GM18505 (cell line): ENCODE results near the gene TBC1D2.
"Not testable (repeated sequence)": the region's sequence is repeated elsewhere in the genome, so short reads cannot be mapped to it uniquely, and the experiment has no call there.

ENCODE experiments used
- ATAC-seq: cut with Tn5 transposase; IDR thresholded peaks from one replicate; pipeline ENCODE4 v1.9.1; 2021; ENCODE audit not compliant: unreplicated experiment
- POLR2A ChIP-seq: IDR thresholded peaks from 4 replicates; pipeline ENCODE4 v1.6.1; 2011; ENCODE audit warnings: borderline replicate concordance; ENCODE audit not compliant: insufficient read depth, insufficient read length; ENCODE audit errors: extremely low read depth

Gene TBC1D2

GRCh38 chr9:98176391-98177259 lies 78.8 kb downstream of the TBC1D2 start:
- ATAC-seq = no peak
- no peak for TF ChIP-seq POLR2A

DNA sequence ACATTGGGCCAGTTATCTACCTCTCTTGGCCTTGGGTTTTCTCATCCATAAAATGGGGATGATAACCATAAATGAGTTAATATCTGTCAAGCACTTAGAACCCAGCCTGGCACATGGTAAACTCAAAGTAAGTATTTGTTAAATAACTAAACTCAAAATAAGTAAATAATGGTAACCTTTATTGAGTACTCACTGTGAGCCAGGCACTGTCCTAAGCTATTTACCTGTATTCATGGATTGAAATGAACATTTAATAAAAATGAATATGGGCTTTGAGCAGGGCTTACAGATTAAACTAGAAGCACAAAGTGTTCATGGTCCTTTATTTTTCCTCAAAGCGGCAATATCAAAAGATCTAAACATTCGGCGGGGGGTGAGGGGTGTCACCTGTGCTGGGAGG lies 79.7 kb downstream of the TBC1D2 start:
- no peak for ATAC-seq
- no peak for TF ChIP-seq POLR2A

DNA sequence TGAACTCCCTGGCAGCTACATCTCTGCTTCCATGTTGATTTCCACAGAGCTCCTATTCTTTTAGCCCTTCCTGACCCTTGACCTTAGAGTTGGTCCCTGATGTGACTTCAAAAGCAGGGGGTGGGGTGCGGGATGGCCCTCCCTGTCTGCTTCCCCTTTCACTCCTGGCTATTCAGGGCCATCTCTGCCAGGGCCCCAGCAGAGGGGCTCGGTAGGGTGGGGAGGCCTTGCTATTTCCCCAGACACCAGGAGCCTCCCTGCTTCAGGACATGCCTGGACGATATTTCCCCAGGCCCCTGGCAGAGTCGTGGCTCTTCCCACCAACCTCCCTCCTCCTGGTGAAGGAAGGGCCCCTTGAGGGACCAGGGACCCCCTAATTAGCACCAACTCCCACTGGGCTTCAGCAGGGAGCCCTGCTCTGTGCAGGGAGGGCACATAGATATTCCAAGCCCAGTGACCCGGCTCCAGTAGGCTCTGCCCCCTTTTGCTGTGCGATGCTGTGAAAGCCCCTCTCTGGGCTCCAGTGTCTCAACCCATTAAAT lies 80.3 kb downstream of the TBC1D2 start:
- TF ChIP-seq POLR2A = no peak
- no peak for ATAC-seq

GRCh38 chr9:98174502-98174918 lies 80.9 kb downstream of the TBC1D2 start:
- not testable (repeated sequence) for ATAC-seq

- no peak for ATAC-seq
- TF ChIP-seq POLR2A = no peak
Observed at GRCh38 chr9:98173181-98173580, 82.3 kb downstream of the TBC1D2 start.

- no peak for ATAC-seq
- TF ChIP-seq POLR2A = no peak
Observed at GRCh38 chr9:98172604-98173003, 82.8 kb downstream of the TBC1D2 start.

GRCh38 chr9:98171176-98171925 lies 84.1 kb downstream of the TBC1D2 start:
- no peak for TF ChIP-seq POLR2A
- no peak for ATAC-seq

GRCh38 chr9:98168941-98169488 lies 86.4 kb downstream of the TBC1D2 start:
- peak; percentile 82 for ATAC-seq
- TF ChIP-seq POLR2A = peak; percentile 64

DNA sequence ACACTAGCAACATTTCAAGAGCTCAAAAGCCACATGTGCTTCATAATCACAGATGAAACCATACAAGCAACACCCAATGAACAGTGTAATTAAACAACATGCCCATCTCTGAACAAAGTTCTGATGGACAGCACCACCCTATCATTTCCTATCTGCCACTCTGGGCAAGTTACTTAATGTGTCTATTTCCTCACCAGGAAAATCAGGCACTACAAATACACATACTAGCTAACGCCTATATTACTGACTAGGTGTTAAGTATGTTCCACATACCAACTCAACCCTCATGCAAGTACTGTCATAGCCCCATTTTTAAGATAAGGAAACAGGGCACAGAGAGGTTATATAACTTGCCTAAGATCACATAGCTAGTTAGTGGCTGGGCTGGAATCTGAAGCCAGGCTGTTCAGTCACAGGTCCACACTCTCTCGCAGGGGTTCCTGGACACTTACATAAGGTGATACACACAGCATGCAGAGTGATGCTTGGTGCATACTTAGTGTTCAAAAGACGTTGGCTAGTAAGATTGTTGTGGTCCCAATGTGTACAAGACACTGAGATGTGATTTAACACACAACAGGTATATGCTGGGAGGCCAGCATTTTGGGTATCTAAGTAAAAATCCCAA lies 87.2 kb downstream of the TBC1D2 start:
- no peak for TF ChIP-seq POLR2A
- ATAC-seq = no peak

DNA sequence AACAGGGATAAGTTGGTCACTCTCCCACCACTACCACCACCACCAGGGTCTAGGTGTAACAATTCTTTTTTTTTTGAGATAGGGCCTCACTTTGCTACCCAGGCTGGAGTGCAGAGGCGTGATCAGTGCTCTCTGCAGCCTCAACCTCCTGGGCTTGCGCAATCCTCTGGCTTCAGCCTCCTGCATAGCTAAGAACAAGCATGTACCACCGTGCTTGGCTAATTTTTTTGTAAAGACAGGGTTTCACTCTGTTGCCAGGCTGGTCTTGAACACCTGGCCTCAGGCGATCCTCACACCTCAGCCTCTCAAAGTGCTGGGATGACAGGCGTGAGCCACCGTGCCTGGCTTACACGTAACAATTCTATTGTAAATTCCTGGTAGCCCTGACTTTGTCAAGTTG lies 90.5 kb downstream of the TBC1D2 start:
- no peak for ATAC-seq
- TF ChIP-seq POLR2A = no peak

DNA sequence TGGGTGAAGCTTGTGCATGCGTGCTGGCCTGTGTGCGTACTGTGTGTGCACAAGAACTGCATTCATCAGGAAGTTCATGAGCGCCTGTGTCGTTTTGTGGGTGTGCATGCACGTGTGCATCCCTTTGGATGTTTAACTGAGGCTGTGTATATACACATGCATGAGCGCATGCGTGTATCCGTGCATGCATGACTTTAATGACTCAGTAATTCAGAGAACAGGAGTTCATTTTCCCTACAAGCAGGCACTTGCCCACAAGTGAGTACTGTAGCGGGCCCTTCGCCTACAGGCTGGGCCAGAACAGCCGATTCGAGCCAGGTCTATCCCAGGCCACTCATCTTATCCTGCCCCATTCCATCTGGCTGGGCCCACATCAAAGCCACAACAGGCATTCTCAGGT lies 92.8 kb downstream of the TBC1D2 start:
- TF ChIP-seq POLR2A = no peak
- ATAC-seq = no peak

GRCh38 chr9:98161851-98162250 lies 93.6 kb downstream of the TBC1D2 start:
- ATAC-seq = no peak
- TF ChIP-seq POLR2A = no peak

- ATAC-seq = no peak
- TF ChIP-seq POLR2A = no peak
Observed at GRCh38 chr9:98159790-98160189, 95.7 kb downstream of the TBC1D2 start.

DNA sequence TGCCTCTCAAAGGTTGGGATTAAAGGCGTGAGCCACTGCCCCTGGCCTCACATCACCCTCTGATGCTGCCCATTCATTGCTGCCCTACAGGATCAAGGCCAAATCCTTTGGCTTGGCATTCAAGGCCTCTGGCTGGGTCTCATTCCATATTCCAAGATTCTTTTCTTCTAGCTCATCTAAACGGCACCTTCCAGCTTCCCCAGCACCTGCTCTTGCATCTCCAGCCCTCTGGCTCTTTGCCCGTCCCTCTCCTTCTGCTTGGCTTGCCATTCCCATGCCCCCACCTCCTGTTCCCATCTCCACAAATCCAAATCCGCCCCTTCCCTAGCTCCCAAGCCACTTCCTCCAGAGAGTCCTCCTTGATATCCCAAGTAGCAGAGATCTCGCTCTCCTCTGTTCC lies 96.1 kb downstream of the TBC1D2 start:
- no peak for ATAC-seq
- TF ChIP-seq POLR2A = no peak
